IPS DF 6.9 (cell line): ENCODE data around the gene TMEM120A.

Experiments
- DNase-seq: peaks from one replicate; pipeline ENCODE4 v3.0.0-alpha.2; 2013; ENCODE audit warnings: low read depth, low spot score
- H3K27ac ChIP-seq: one replicate; pipeline ENCODE4 v1.5.1; 2013; ENCODE audit warnings: low read length, control low read depth
- H3K27me3 ChIP-seq: 2 replicates; pipeline ENCODE4 v1.6.1; 2013; ENCODE audit warnings: mild to moderate bottlenecking, low read length; ENCODE audit not compliant: control insufficient read depth, insufficient read depth
- H3K36me3 ChIP-seq: 2 replicates; pipeline ENCODE4 v1.6.1; 2013; ENCODE audit warnings: low read length; ENCODE audit not compliant: control insufficient read depth, insufficient read depth
- H3K4me1 ChIP-seq: 2 replicates; pipeline ENCODE4 v1.6.1; 2013; ENCODE audit warnings: low read length; ENCODE audit not compliant: control insufficient read depth, insufficient read depth
- H3K4me3 ChIP-seq: 2 replicates; pipeline ENCODE4 v1.5.1; 2013; ENCODE audit warnings: mild to moderate bottlenecking, low read length
- H3K9me3 ChIP-seq: 2 replicates; pipeline ENCODE4 v1.6.1; 2013; ENCODE audit warnings: low read length, inconsistent platforms; ENCODE audit not compliant: control insufficient read depth, insufficient read depth
- WGBS: extraction: QIAGEN DNeasy Blood & Tissue Kit; methylation state at CpG from one replicate; pipeline ENCODE4 v1.1.7; 2013; ENCODE audit warnings: mixed read lengths, missing lambda C conversion rate; ENCODE audit not compliant: insufficient read length, insufficient coverage; 5-methylcytosine and 5-hydroxymethylcytosine counted together

The TMEM120A gene

DNA sequence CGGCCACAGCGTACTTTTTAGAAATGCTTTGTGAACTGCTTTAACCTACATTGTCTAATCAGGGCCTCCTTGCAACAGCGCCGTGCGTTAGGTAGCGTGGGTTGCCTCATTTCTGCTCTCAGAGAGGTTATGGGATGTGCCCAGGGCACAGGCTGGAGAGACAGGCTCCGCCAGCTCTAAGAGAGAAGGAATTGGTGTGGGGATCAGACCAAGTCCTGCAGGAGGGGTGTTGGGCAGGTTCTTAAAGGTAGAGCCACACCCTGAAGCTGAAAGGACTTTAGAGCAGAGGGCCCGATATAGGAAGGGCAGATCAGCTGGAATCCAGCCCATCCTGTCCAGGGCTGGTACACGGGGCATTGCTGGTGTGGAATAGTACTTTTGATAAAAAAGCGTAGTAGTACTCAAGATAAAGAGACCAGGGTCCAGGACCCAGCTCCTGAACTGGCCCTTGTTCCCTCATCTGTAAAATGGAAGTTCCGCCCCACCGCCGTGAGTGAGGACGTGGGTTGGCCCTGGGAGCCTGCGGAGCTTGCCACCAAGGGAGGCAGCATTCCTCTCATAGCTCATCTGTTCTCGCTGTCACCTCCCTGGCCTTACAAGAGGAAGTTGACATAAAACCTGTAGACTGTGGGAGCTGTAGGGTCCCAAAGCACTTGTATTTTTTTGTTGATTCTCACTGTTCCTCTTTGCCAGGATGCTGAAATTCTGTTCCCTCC lies 37.2 kb downstream of the TMEM120A start:
- no peak overlapping the region for H3K4me3 ChIP-seq
- peak; percentile 45 for DNase-seq
- no peaks in the 10 kb centered on the region for H3K4me1 ChIP-seq
- H3K36me3 ChIP-seq = peaks cover 8% of the 10 kb centered on the region; the same call in 1 of the 2 replicates
- H3K27ac ChIP-seq = no peak overlapping the region
- no CpG with 5 or more reads among the region's 16 CpGs for WGBS
- H3K9me3 ChIP-seq = no peaks in the 10 kb centered on the region
- no peaks in the 10 kb centered on the region for H3K27me3 ChIP-seq

DNA sequence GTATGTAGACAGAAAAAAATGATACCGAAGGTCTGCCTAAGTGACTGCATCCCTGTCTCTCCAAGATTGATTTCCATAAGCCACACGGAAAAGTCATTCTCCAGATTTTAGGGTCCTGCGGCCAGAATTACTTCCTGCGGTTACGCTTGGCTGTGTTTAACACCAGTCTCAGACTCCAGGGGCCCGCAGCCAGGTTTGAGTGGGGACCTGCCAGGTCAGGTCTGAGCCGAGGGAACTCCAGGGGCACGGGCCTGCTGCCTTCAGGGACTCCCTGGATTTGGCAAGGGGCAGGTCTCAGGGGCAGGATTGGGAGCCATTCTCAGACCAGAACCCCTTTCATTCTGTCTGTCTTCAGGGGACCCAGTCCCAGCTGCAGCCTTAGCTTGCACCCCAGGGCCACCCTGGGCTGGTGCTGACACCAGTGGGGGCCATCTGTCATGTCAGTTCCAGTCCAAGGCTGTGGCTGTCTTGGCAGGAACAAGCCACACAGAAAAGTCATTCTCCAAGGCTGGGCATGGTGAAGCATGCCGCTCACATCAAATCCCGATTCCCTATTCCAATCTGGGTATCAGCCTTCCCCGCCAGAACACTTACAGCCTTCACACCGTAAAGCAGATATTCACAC lies 39.0 kb downstream of the TMEM120A start:
- Histone ChIP-seq H3K4me1 (no peaks in the 10 kb centered on the region), H3K4me3 (no peak overlapping the region), H3K27me3 (no peaks in the 10 kb centered on the region), H3K27ac (no peak overlapping the region), H3K36me3 (peaks cover 8% of the 10 kb centered on the region; the same call in 1 of the 2 replicates), H3K9me3 (no peaks in the 10 kb centered on the region)
- no peak for DNase-seq
- 100% methylated on average over 1 of the region's 12 CpGs for WGBS

DNA sequence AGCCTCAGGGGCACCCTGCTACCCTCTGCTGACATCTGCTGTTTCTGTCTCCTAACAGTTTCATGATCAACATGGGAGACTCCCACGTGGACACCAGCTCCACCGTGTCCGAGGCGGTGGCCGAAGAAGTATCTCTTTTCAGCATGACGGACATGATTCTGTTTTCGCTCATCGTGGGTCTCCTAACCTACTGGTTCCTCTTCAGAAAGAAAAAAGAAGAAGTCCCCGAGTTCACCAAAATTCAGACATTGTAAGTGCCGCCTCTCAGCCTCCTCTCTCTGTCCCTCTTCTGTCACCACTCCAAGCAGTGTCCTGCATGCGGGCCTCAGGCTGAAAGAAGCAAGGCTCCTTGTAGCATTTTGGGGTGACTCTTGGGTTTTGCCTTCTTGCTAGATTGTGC lies 40.5 kb downstream of the TMEM120A start:
- Histone ChIP-seq H3K9me3 (no peaks in the 10 kb centered on the region), H3K27ac (no peak overlapping the region), H3K27me3 (no peaks in the 10 kb centered on the region), H3K4me1 (no peaks in the 10 kb centered on the region), H3K4me3 (no peak overlapping the region), H3K36me3 (peaks cover 8% of the 10 kb centered on the region; the same call in 1 of the 2 replicates)
- WGBS = no CpG with 5 or more reads among the region's 11 CpGs
- no peak for DNase-seq

DNA sequence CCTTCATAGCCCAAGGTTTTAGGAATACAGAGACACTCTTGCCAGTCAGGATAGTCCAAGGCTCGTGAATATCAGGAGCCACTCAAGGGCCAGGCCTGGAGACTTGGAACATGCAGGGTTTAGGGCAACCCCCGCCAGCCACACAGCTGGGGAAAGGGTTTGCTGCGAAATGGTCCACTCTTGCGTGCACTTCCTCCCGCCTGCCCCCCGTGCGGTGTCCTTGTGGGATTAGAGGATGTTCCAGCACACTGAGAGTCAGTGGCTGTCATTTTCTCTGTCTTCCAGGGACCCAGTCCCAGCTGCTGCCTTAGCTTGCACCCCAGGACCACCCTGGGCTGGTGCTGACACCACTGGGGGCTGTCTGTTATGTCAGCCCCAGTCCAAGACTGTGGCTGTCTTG lies 41.0 kb downstream of the TMEM120A start:
- no peaks in the 10 kb centered on the region for H3K4me1 ChIP-seq
- no CpG with 5 or more reads among the region's 7 CpGs for WGBS
- no peak for DNase-seq
- H3K9me3 ChIP-seq = no peaks in the 10 kb centered on the region
- peaks cover 8% of the 10 kb centered on the region; the same call in 1 of the 2 replicates for H3K36me3 ChIP-seq
- no peak overlapping the region for H3K4me3 ChIP-seq
- H3K27ac ChIP-seq = no peak overlapping the region
- no peaks in the 10 kb centered on the region for H3K27me3 ChIP-seq

DNA sequence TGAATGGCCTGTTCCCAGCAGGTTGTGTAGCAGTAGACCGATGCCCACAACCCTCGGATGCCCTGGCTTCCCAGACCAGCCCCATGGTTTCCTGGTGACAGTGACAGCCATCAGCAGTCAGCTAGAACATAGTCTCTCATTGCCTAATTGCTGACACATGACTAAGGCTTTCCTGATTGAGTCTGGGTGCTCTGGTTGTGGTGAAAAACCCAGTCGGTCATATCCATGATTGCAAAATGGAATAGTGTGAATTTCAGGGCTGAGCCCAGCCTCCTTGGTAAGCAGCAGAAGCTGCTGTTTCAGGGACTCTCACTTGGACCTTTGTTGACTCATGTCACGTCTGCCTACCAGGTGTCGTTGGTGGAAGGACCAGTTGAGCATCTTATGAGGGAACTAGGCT lies 42.9 kb downstream of the TMEM120A start:
- no peak overlapping the region for H3K27ac ChIP-seq
- no peak for DNase-seq

DNA sequence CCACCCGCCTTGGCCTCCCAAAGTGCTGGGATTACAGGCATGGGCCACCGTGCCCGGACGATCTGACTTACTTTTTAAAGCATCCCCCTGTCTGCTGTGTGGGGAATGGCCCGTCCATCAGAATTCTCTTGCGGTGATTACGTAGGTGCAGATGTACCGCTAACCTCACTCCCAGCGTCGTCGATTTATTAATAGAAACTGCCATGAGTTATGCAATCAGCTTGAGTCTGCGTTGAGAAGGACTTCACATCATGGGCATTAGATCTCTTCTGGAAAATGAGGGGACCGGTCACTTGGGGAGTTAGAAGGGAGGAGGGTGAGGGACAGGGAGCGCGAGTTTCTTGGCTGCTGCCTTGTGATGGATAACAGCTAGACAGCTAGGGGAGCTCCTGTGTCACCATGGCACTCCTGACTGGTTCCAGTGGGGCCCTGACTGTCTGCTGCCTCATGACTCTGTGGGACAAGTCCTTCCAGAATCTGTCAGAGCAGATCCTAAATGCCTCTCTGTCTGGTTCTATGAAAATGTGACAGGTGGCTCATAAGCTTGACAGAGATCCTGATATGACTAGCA lies 44.2 kb downstream of the TMEM120A start:
- no peak overlapping the region for H3K4me3 ChIP-seq
- no CpG with 5 or more reads among the region's 15 CpGs for WGBS
- H3K36me3 ChIP-seq = peaks cover 2% of the 10 kb centered on the region; the same call in 1 of the 2 replicates
- H3K27me3 ChIP-seq = no peaks in the 10 kb centered on the region
- DNase-seq = no peak
- no peaks in the 10 kb centered on the region for H3K4me1 ChIP-seq
- H3K9me3 ChIP-seq = no peaks in the 10 kb centered on the region
- no peak overlapping the region for H3K27ac ChIP-seq

More for the DNA sequence above, 42.9 kb downstream of the TMEM120A start:
- no peak overlapping the region for H3K4me3 ChIP-seq
- H3K9me3 ChIP-seq = no peaks in the 10 kb centered on the region
- no peaks in the 10 kb centered on the region for H3K27me3 ChIP-seq
- peaks cover 8% of the 10 kb centered on the region; the same call in 1 of the 2 replicates for H3K36me3 ChIP-seq
- WGBS = no CpG with 5 or more reads among the region's 5 CpGs
- H3K4me1 ChIP-seq = no peaks in the 10 kb centered on the region

DNA sequence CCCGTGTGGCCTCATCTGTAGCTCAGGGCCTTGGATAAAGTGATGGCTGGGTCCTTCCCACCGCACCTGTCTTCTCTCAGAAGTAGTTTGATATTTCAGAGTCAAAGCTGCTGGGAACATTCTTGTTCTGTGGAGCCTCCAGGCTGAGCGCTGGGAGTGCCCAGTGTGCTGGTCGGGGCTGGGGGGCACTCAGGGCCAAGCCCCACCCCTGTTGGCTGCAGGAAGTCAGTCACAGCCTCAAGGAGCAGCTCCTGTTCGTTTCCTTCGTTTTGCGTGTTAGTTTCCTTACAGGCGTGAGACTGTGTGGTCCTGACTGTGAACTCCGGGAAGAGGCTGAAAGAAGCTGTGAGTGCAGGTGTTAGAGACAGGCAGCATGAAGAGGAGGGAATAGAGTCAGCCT lies 46.2 kb downstream of the TMEM120A start:
- Histone ChIP-seq H3K4me1 (no peaks in the 10 kb centered on the region), H3K27me3 (no peaks in the 10 kb centered on the region), H3K4me3 (no peak overlapping the region), H3K36me3 (no peaks in the 10 kb centered on the region), H3K27ac (no peak overlapping the region), H3K9me3 (no peaks in the 10 kb centered on the region)
- no CpG with 5 or more reads among the region's 9 CpGs for WGBS
- no peak for DNase-seq

DNA sequence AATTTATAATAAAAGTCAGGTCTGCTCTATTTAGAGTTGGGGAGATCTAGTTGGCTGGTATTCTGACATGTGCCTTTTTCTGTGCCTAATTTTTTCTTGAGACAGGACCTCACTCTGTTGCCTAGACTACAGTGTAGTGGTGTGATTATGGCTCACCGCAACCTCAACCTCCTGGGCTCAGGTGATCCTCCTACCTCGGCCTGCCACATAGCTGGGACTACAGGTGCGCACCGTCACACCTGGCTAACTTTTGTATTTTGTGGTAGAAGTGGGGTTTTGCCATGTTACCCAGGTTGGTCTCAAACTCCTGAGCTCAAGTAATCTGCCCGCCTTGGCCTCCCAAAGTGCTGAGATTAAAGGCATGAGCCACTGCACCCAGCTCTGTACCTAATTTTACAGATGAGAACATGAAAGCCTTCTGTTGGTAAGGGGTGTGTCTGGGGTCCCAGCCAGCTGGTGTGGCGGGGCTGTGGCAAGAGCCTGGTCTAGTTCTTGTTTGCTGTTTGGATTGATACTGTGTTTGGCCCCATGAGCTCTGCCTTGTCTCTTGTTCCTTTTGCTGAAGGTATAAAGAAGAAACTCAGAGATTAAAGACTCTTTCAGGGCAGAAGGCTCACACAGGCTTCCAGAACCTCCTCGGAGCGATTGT lies 48.1 kb downstream of the TMEM120A start:
- Histone ChIP-seq H3K27me3 (no peaks in the 10 kb centered on the region), H3K9me3 (no peaks in the 10 kb centered on the region), H3K27ac (no peak overlapping the region), H3K4me1 (no peaks in the 10 kb centered on the region), H3K4me3 (no peak overlapping the region), H3K36me3 (no peaks in the 10 kb centered on the region)
- WGBS = no CpG with 5 or more reads among the region's 8 CpGs
- no peak for DNase-seq

DNA sequence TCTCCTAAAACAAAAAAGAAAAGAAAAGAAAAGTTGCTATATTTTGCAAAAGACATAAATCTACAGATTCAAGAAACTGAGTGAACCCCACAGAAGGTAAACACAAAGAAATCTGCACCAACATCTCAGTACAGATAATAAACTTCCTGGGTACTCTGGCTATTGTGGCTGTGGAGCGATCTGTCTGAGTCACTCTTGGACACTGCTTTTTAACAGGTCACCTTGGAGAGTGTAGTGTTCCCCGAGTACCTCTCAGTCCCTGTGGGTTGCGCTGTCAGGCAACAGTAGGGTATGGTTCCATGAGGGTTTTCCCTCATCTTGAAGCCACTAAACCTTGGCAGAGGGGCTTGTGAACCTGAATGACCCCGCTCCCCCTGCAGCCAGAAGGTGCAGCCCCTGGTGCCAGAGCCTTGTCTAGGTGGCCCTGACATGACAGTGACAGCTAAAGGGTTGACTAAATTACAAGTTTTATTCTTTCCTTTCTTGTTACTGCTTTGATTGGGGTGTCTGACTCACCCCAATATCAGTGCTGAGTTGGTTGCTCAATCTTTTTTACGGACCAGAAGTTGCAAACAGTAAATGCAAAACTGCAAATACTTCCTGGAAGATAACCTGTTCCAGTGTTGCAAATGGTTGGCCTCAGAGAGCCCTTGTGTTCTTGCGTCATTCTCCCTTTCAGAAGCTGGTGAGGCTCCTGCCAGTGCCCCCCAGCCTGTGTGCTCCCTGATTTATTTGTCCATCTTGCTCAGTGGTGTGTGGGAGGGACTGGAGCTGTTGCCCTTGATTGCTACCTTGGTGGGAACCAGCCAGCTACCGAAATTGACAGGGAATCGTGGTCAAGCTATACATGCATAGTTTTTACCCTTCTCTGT lies 48.9 kb downstream of the TMEM120A start:
- no CpG with 5 or more reads among the region's 8 CpGs for WGBS
- Histone ChIP-seq H3K36me3 (no peaks in the 10 kb centered on the region), H3K4me1 (no peaks in the 10 kb centered on the region), H3K4me3 (no peak overlapping the region), H3K9me3 (no peaks in the 10 kb centered on the region), H3K27me3 (no peaks in the 10 kb centered on the region), H3K27ac (no peak overlapping the region)
- no peak for DNase-seq

DNA sequence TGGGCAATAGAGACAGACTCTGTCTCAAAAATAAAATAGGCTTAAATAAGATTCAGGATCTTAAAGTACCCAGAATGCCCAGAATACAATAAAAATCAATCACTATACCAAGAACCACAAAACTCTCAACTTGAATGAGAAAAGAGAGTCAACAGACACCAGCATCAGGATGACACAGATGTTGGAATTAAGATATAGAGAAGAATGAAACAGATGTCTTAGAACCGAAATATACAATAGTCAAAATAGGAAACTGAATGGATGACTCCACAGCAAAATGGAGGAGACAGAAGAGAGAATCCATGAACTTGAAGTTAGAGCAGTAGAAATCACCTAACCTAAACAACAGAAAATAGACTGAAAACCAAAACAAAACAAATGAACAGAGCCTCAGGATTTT lies 49.9 kb downstream of the TMEM120A start:
- Histone ChIP-seq H3K36me3 (no peaks in the 10 kb centered on the region), H3K27ac (no peak overlapping the region)
- no CpG with 5 or more reads among the region's 1 CpG for WGBS

More for the DNA sequence above, 49.9 kb downstream of the TMEM120A start:
- Histone ChIP-seq H3K4me3 (no peak overlapping the region), H3K27me3 (no peaks in the 10 kb centered on the region), H3K4me1 (no peaks in the 10 kb centered on the region), H3K9me3 (no peaks in the 10 kb centered on the region)
- DNase-seq = no peak
